DMS 273 treated with DMSO at 0.1 percent for 48 hours (cell line): ENCODE measurements around the gene SMO.
"Not testable (repeated sequence)": the region's sequence is repeated elsewhere in the genome, so short reads cannot be mapped to it uniquely, and the experiment has no call there.

ENCODE experiments used
- DNase-seq: peaks from one replicate; lab custom pipeline; 2025; lab: John Stamatoyannopoulos, UW

Gene SMO

GRCh38 chr7:129240119-129240820 is 51.8 kb downstream of the SMO start:
- DNase-seq = no peak

- no peak for DNase-seq
Observed at GRCh38 chr7:129244220-129244619, 55.8 kb downstream of the SMO start.

GRCh38 chr7:129245533-129245932 is 57.1 kb downstream of the SMO start:
- DNase-seq = no peak

- DNase-seq = no peak
Observed at GRCh38 chr7:129247087-129247486, 58.7 kb downstream of the SMO start.

- DNase-seq = peak; percentile 18
Observed at GRCh38 chr7:129252128-129252527, 63.7 kb downstream of the SMO start.

GRCh38 chr7:129252603-129253002 is 64.2 kb downstream of the SMO start:
- not testable (repeated sequence) for DNase-seq

GRCh38 chr7:129255800-129256199 is 67.4 kb downstream of the SMO start:
- no peak for DNase-seq

- no peak for DNase-seq
Observed at GRCh38 chr7:129256221-129256620, 67.8 kb downstream of the SMO start.

GRCh38 chr7:129257168-129257567 is 68.7 kb downstream of the SMO start:
- DNase-seq = no peak

- DNase-seq = no peak
Observed at GRCh38 chr7:129258649-129259389, 70.4 kb downstream of the SMO start.

GRCh38 chr7:129262324-129262723 is 73.9 kb downstream of the SMO start:
- no peak for DNase-seq
